BLaER1 treated with 17β-estradiol and CSF1 and Interleukin-3, amounts not matched to agents 10 nM and 100 nM (cell line): ENCODE results near the gene KCTD12.
"Not testable (repeated sequence)": the region's sequence is repeated elsewhere in the genome, so short reads cannot be mapped to it uniquely, and the experiment has no call there.

Source experiments
- H3K27ac ChIP-seq, 11 experiments: shearing (Covaris generic); formaldehyde crosslinking; 2 replicates each; pipeline ENCODE4 v1.8.1; 2022
- H3K27me3 ChIP-seq, 11 experiments: shearing (Covaris generic); formaldehyde crosslinking; 2 replicates each; pipeline ENCODE4 v1.8.1; 2022
- H3K36me3 ChIP-seq, 11 experiments: shearing (Covaris generic); formaldehyde crosslinking; 2 replicates each; pipeline ENCODE4 v1.8.1; 2022
- H3K4me1 ChIP-seq, 10 experiments: shearing (Covaris generic); formaldehyde crosslinking; 2 replicates each; pipeline ENCODE4 v1.8.1; 2022
- H3K4me2 ChIP-seq, 11 experiments: shearing (Covaris generic); formaldehyde crosslinking; 2 replicates each; pipeline ENCODE4 v1.8.1; 2022
- H3K4me3 ChIP-seq, 10 experiments: shearing (Covaris generic); formaldehyde crosslinking; 2 replicates each; pipeline ENCODE4 v1.8.1; 2022
- H3K9ac ChIP-seq, 11 experiments: shearing (Covaris generic); formaldehyde crosslinking; 2 replicates each; pipeline ENCODE4 v1.8.1; 2022
- H3K9me3 ChIP-seq, 11 experiments: shearing (Covaris generic); formaldehyde crosslinking; replicated peaks in 1 of 11; 2 replicates each; pipeline ENCODE4 v1.8.1; 2022
- H4K20me1 ChIP-seq, 11 experiments: shearing (Covaris generic); formaldehyde crosslinking; 2 replicates each; pipeline ENCODE4 v1.8.1; 2022
- Cebpa-rat ChIP-seq, 11 experiments: shearing (Covaris generic); IDR thresholded peaks; 2 replicates each; pipeline ENCODE4 v1.8.1; 2022

KCTD12 gene

GRCh38 chr13:76886292-76887075 is at the start of gene KCTD12:
Gene KCTD12 (minus strand): TSS chr13:76886405. CDS start chr13:76886148, 257 bp downstream.
- Histone ChIP-seq H3K9me3 (peaks cover 0 to 26% (median 5%) of the 10 kb centered on the region in 11 experiments; a peak in 7 of 22 replicates), H3K4me2 (peak within 1 kb of the TSS; percentile 79 to 98 (median 92)), H4K20me1 (peaks cover 0 to 23% (median 19%) of the 10 kb centered on the region in 11 experiments; a peak in 13 of 22 replicates), H3K27me3 (no peaks in the 10 kb centered on the region), H3K4me1 (peaks cover 14 to 38% (median 35%) of the 10 kb centered on the region in 10 experiments), H3K27ac (peak within 1 kb of the TSS; percentile 89 to 98 (median 96)), H3K9ac (peak within 1 kb of the TSS; percentile 89 to 99 (median 94)), H3K36me3 (peaks cover 0 to 35% (median 26%) of the 10 kb centered on the region in 11 experiments; a peak in 15 of 22 replicates), H3K4me3 (peak within 1 kb of the TSS; percentile 74 to 99 (median 94))
- TF ChIP-seq Cebpa-rat (IDR thresholded peaks at IDR 0.05): no peak

DNA sequence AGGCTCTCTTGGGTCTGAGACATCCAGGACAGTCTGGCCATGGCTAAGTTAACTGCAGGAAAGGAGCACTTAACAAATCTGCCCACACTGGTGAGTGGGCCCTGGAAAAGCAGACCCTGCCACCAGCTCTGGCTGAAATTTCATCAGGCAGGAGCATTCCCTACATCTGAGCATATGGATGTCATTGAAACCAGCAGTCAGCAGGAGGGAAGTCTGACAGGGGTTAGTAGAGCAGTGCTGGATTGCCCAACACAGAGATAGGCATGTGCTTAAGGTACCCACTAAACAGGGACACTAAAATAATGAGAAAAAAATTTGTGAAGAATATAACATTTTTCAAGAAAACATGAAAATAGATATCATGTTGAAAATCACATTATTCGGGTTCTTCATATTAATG is 48.5 kb upstream of the KCTD12 start:
- Histone ChIP-seq H4K20me1 (no peaks in the 10 kb centered on the region), H3K4me3 (no peak overlapping the region), H3K4me1 (peaks cover 0 to 69% (median 0%) of the 10 kb centered on the region in 10 experiments; a peak in 8 of 20 replicates), H3K27me3 (no peaks in the 10 kb centered on the region), H3K9me3 (peaks cover 0 to 20% (median 13%) of the 10 kb centered on the region in 11 experiments; a peak in 15 of 22 replicates), H3K27ac (no peak overlapping the region), H3K9ac (no peak overlapping the region), H3K36me3 (no peaks in the 10 kb centered on the region), H3K4me2 (peak overlapping the region in 1 of 11 experiments; percentile 3; a peak in 2 of 22 replicates)
- TF ChIP-seq Cebpa-rat (IDR thresholded peaks at IDR 0.05): no peak

DNA sequence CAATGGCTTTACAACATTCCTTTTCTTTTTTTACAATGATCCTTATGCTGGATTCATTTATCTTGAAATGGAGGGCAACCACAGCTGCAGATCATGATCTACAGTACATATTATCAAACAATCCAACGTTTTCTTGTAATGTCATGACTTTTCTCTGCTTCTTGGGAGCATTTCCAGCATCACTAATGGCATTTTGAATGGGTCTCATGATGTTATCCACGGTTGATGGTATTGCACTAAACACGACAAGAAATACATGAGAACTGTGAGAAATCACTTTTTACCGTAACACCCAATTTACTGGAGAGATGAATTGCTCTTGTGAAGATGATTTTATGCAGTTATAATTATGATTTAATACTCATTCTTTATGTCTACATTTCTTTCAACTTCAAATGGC is 45.9 kb upstream of the KCTD12 start:
- H3K4me1 ChIP-seq: peaks cover 0 to 57% (median 0%) of the 10 kb centered on the region in 10 experiments; a peak in 6 of 20 replicates
- TF ChIP-seq Cebpa-rat (IDR thresholded peaks at IDR 0.05): no peak

GRCh38 chr13:76929851-76930374 is 43.7 kb upstream of the KCTD12 start:
- Histone ChIP-seq H3K4me3 (no peak overlapping the region), H3K4me2 (peak overlapping the region in 3 of 11 experiments; percentile 22 to 60 (median 23); a peak in 5 of 22 replicates), H3K9ac (no peak overlapping the region), H3K36me3 (no peaks in the 10 kb centered on the region), H3K27ac (peak overlapping the region in 1 of 11 experiments; percentile 16; a peak in 1 of 22 replicates), H3K4me1 (peaks cover 0 to 39% (median 0%) of the 10 kb centered on the region in 10 experiments; a peak in 6 of 20 replicates), H4K20me1 (no peaks in the 10 kb centered on the region), H3K9me3 (peaks cover 0 to 17% (median 9%) of the 10 kb centered on the region in 11 experiments; a peak in 15 of 22 replicates), H3K27me3 (no peaks in the 10 kb centered on the region)
- no peak for TF ChIP-seq Cebpa-rat (IDR thresholded peaks at IDR 0.05)

More for the DNA sequence above, 45.9 kb upstream of the KCTD12 start:
- no peaks in the 10 kb centered on the region for H3K36me3 ChIP-seq
- no peak overlapping the region for H3K9ac ChIP-seq
- H3K9me3 ChIP-seq: peaks cover 0 to 18% (median 13%) of the 10 kb centered on the region in 11 experiments; a peak in 15 of 22 replicates
- no peak overlapping the region for H3K27ac ChIP-seq
- H3K4me3 ChIP-seq: no peak overlapping the region
- H3K4me2 ChIP-seq: no peak overlapping the region
- H4K20me1 ChIP-seq: no peaks in the 10 kb centered on the region
- no peaks in the 10 kb centered on the region for H3K27me3 ChIP-seq

DNA sequence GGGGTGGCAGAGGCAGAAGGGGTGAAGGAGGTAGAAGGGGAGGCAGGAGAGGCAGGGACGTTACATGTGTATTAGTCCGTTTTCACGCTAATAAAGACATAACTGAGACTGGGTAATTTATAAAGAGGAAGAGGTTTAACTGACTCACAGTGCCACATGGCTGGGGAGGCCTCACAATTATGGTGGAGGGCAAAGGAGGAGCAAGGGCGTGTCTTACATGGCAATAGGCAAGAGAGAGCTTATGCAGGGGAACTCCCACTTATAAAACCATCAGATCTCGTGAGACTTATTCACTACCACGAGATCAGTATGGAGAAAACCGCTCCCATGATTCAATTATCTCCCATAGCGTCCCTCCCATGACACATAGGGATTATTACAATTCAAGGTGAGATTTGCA is 43.1 kb upstream of the KCTD12 start:
- TF ChIP-seq Cebpa-rat (IDR thresholded peaks at IDR 0.05): no peak
- Histone ChIP-seq H3K4me3 (no peak overlapping the region), H3K27me3 (no peaks in the 10 kb centered on the region), H3K27ac (no peak overlapping the region), H3K9ac (no peak overlapping the region), H3K9me3 (peaks cover 0 to 17% (median 9%) of the 10 kb centered on the region in 11 experiments; a peak in 15 of 22 replicates), H3K4me1 (peaks cover 0 to 33% (median 0%) of the 10 kb centered on the region in 10 experiments; a peak in 6 of 20 replicates), H4K20me1 (no peaks in the 10 kb centered on the region), H3K36me3 (no peaks in the 10 kb centered on the region), H3K4me2 (peak overlapping the region in 3 of 11 experiments; percentile 3 to 60 (median 23); a peak in 4 of 22 replicates)

- Histone ChIP-seq H4K20me1 (no peaks in the 10 kb centered on the region), H3K4me2 (no peak overlapping the region), H3K9ac (no peak overlapping the region), H3K4me3 (no peak overlapping the region), H3K27ac (no peak overlapping the region), H3K4me1 (peaks cover 0 to 26% (median 0%) of the 10 kb centered on the region in 10 experiments; a peak in 6 of 20 replicates), H3K36me3 (no peaks in the 10 kb centered on the region), H3K9me3 (peaks cover 0 to 17% (median 9%) of the 10 kb centered on the region in 11 experiments; a peak in 15 of 22 replicates), H3K27me3 (no peaks in the 10 kb centered on the region)
- TF ChIP-seq Cebpa-rat (IDR thresholded peaks at IDR 0.05): no peak
Observed at GRCh38 chr13:76928456-76928855, 42.3 kb upstream of the KCTD12 start.

DNA sequence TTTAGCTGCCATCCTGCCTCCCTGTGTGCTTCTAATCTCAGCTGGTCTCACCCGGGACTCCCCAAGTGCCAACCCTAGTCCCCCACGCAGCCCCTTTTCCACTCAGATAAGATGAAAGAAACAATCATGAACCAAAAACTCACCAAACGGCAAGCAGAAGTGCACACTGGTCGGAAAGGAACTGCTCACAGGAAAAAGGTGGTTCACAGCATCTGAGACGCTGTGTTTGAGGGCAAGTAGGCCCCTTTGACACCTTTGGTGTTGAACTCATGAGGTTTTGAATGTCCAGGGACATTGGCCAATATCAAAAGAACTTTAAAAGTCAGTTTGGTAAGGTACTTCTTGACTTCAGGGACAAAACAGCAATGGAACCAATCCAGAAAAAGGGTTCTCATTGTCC is 41.8 kb upstream of the KCTD12 start:
- no peaks in the 10 kb centered on the region for H3K36me3 ChIP-seq
- no peak overlapping the region for H3K4me3 ChIP-seq
- no peak overlapping the region for H3K27ac ChIP-seq
- peaks cover 0 to 28% (median 0%) of the 10 kb centered on the region in 10 experiments; a peak in 6 of 20 replicates for H3K4me1 ChIP-seq
- H3K4me2 ChIP-seq: no peak overlapping the region
- peaks cover 0 to 17% (median 9%) of the 10 kb centered on the region in 11 experiments; a peak in 15 of 22 replicates for H3K9me3 ChIP-seq
- no peak for TF ChIP-seq Cebpa-rat (IDR thresholded peaks at IDR 0.05)
- no peak overlapping the region for H3K9ac ChIP-seq
- H3K27me3 ChIP-seq: no peaks in the 10 kb centered on the region
- no peaks in the 10 kb centered on the region for H4K20me1 ChIP-seq

- Histone ChIP-seq H3K4me2 (no peak overlapping the region), H4K20me1 (no peaks in the 10 kb centered on the region), H3K4me3 (no peak overlapping the region), H3K4me1 (peaks cover 0 to 33% (median 0%) of the 10 kb centered on the region in 10 experiments; a peak in 6 of 20 replicates), H3K27ac (no peak overlapping the region), H3K9me3 (no peaks in the 10 kb centered on the region), H3K36me3 (no peaks in the 10 kb centered on the region), H3K9ac (no peak overlapping the region), H3K27me3 (no peaks in the 10 kb centered on the region)
- no peak for TF ChIP-seq Cebpa-rat (IDR thresholded peaks at IDR 0.05)
Observed at GRCh38 chr13:76925115-76925514, 38.9 kb upstream of the KCTD12 start.

- H3K27me3 ChIP-seq: no peaks in the 10 kb centered on the region
- no peak for TF ChIP-seq Cebpa-rat (IDR thresholded peaks at IDR 0.05)
- H3K4me3 ChIP-seq: no peak overlapping the region
- no peak overlapping the region for H3K9ac ChIP-seq
- H3K36me3 ChIP-seq: no peaks in the 10 kb centered on the region
- peaks cover 0 to 14% (median 0%) of the 10 kb centered on the region in 10 experiments; a peak in 4 of 20 replicates for H3K4me1 ChIP-seq
- no peaks in the 10 kb centered on the region for H4K20me1 ChIP-seq
- H3K4me2 ChIP-seq: no peak overlapping the region
- H3K27ac ChIP-seq: no peak overlapping the region
- H3K9me3 ChIP-seq: no peaks in the 10 kb centered on the region
Observed at GRCh38 chr13:76921516-76921915, 35.3 kb upstream of the KCTD12 start.

- not testable (repeated sequence) for H4K20me1 ChIP-seq, H3K36me3 ChIP-seq, H3K27me3 ChIP-seq, H3K4me3 ChIP-seq, H3K27ac ChIP-seq, H3K9ac ChIP-seq, H3K4me1 ChIP-seq, H3K4me2 ChIP-seq, H3K9me3 ChIP-seq
Observed at GRCh38 chr13:76917755-76918481, 31.7 kb upstream of the KCTD12 start.
